Fibroblast of mammary gland (primary cell): ENCODE results near the gene SCGB1D2.
A peak's percentile ranks its signal among the peaks of the same experiment; 100 is the strongest.

ENCODE experiments used
- DNase-seq: peaks from one replicate; pipeline ENCODE4 v3.0.0-alpha.2; 2010; ENCODE audit warnings: low read depth
- H3K4me3 ChIP-seq: 2 replicates; pipeline ENCODE4 v1.5.1; 2011; ENCODE audit warnings: low read depth, mild to moderate bottlenecking, low read length, moderate library complexity; ENCODE audit not compliant: control insufficient read depth
- TF ChIP-seq, protein P1 (sequence below): conservative IDR thresholded peaks from 2 replicates; pipeline ENCODE4 v1.5.1; 2011; ENCODE audit warnings: low read depth, low read length, inconsistent platforms; ENCODE audit not compliant: control insufficient read depth, insufficient read depth

Gene SCGB1D2

DNA sequence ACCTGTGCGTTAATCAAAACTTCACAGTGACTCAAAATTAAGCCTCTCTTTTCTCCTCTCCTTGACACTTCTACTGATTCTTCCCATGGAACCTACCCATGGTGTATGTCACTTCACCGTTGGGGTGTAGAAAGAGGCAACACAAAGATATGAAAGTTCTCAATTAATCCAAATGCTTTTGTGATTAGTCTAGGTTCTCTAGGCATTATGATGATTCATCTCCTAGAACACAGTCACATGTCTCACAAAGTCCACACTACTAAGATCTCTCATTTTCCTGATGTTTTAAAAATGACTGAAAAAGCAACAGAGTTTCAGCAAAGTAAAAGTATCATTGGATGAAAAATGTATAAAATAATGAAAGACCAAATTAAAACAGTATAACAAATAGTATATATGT, 14.2 kb downstream of the SCGB1D2 start:
- TF ChIP-seq, protein P1, sequence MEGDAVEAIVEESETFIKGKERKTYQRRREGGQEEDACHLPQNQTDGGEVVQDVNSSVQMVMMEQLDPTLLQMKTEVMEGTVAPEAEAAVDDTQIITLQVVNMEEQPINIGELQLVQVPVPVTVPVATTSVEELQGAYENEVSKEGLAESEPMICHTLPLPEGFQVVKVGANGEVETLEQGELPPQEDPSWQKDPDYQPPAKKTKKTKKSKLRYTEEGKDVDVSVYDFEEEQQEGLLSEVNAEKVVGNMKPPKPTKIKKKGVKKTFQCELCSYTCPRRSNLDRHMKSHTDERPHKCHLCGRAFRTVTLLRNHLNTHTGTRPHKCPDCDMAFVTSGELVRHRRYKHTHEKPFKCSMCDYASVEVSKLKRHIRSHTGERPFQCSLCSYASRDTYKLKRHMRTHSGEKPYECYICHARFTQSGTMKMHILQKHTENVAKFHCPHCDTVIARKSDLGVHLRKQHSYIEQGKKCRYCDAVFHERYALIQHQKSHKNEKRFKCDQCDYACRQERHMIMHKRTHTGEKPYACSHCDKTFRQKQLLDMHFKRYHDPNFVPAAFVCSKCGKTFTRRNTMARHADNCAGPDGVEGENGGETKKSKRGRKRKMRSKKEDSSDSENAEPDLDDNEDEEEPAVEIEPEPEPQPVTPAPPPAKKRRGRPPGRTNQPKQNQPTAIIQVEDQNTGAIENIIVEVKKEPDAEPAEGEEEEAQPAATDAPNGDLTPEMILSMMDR, result no peak
- peak; percentile 17 for DNase-seq
- H3K4me3 ChIP-seq, result no peak overlapping the region

DNA sequence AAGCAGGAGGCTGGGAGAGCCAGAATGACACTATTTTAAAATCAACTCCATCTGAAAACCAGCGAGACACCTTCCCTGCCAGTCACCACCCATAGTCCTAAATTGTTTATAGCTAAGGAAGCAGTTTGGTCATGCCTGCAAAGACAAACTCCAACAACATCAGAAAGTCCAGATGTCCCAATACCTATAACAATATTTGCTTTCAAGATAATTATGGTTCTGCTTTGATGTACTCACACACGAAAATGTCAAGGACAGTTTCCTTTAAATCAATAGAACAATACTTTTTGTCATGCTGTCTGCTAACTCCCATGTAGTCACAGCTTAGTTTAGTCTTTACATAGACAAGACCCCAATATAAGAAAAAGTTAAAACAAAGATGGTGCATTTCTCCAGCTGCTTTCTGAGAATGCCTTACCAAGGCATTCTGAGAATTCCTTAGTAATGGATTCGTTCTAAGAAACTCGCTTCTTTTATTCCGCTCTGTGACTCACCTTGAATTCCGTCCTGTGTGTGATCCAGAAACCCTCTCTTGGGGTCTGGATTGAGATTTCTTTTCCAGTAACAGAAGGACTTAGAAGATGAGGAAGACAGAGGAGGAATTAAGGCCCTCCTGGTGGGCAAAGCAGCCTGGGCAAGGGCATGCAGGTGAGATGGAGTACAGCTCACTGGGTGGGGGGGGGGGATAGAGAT, 18.4 kb downstream of the SCGB1D2 start:
- H3K4me3 ChIP-seq, result no peak overlapping the region
- DNase-seq, result no peak
- TF ChIP-seq, protein P1, result no peak

DNA sequence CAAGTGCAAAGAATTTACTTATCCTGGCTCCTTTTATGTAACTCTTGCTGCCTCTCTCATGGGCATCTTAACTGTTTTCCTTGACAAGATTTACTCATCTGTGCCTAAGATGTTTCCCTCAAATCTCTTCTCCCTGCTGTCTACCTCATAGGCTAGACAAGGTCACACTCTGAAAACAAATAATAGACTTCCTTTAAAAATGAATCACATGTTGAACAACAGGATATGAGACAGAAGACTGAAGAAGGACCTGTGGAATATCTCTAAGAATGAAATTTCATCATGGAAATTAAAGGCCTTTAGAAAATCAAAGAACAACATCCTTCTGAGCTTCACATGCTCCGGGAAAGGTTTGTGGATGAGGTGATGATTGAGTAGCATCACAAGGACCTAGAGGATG, 22.0 kb downstream of the SCGB1D2 start:
- DNase-seq, result peak; percentile 16
- TF ChIP-seq, protein P1, result no peak
- H3K4me3 ChIP-seq, result no peak overlapping the region

- no peak overlapping the region for H3K4me3 ChIP-seq
- DNase-seq, result peak; percentile 61
- TF ChIP-seq, protein P1, result no peak
Measured at GRCh38 chr11:62266558-62266957, 24.5 kb downstream of the SCGB1D2 start.

- TF ChIP-seq, protein P1, result no peak
- H3K4me3 ChIP-seq, result no peak overlapping the region
- no peak for DNase-seq
Measured at GRCh38 chr11:62267050-62267449, 25.0 kb downstream of the SCGB1D2 start.

- TF ChIP-seq, protein P1, result no peak
- H3K4me3 ChIP-seq, result no peak overlapping the region
- DNase-seq, result no peak
Measured at GRCh38 chr11:62267576-62267975, 25.5 kb downstream of the SCGB1D2 start.
